NOMO-1 (cell line): ENCODE results near the gene GPD2.
A peak's percentile ranks its signal among the peaks of the same experiment; 100 is the strongest.

Source experiments
- DNase-seq, 2 experiments: peaks; one replicate each; lab custom pipeline; 2025; ENCODE audit not compliant: unreplicated experiment in 2 of 2; lab: John Stamatoyannopoulos, UW

Gene GPD2

DNA sequence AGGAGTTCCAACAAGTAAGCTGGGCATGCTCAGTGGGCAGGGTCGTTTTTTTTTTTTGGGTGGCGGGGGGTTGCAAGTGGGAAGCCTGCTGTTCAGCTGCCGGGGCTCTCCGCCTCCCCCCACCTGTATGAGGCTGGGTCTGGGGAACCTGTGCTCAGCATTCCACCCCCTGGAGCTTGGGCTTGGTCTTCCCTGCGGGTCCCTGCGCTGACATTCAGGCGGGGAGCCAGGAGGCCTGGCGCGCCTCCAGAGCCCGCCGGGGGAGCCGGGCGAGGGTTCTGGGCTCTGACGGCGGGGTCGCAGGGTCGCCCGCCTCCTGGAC, 822 bp upstream of the GPD2 start:
- no peak for DNase-seq

DNA sequence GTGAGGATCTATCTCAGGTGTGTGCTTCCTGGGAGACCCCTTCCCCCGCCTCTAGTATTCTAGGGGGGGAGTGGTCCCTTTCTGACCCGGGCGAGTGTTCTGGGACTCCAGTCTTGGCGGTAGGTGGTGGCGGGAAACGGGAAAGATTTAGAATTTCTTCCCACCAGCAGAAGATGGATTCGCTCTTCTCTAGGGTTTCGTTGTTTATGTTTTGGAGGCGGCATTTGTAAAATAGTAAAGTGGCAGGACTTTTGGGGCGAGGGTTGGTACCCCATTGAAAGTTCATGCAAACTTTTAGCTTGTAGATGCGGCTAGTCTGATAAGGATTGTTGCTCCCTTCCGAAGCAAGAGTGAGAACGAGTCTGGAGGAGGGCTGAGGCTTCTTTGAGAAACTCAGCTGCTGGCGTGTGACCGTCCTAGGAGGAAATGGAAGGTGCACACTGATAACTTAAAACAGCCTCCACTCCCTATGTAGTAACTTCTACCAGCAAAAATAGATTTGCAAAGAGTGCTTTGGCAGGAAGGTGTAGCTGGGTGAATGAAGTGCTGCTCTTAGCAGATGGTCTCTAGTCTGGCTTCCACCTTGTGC, 412 bp downstream of the GPD2 start:
- peak in 1 of 2 experiments; percentile 17 for DNase-seq

DNA sequence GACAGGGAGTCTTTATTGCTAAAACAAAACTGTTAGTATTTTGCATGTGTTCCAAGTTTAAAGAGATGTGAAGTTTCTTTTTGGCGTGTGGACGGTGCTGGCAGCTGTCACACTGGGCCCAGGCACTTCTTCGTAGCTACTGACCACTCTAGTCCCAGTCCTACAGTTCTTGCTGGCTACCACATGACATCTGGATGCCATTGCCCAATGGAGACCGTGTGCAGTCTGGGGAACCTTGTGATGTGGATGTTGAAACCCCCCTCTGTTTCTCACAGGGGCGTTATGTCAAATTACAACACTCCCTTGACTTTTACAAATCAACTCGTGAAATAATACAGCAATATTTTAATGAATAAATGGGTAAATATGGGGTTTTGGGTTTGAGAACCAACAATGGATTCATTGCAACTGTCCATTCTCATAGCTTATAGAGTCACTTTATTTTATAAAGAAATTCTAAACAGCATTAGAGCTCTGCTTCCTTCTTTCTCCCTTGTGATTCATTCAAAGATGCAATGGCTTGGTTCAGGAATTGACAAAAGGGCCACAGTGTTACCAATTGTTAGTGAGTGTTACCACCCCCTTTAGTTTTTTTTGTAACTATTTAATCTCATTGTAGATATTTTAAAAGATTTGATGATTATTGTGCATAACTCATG, 1.2 kb downstream of the GPD2 start:
- DNase-seq = peak; percentile 53 to 75

DNA sequence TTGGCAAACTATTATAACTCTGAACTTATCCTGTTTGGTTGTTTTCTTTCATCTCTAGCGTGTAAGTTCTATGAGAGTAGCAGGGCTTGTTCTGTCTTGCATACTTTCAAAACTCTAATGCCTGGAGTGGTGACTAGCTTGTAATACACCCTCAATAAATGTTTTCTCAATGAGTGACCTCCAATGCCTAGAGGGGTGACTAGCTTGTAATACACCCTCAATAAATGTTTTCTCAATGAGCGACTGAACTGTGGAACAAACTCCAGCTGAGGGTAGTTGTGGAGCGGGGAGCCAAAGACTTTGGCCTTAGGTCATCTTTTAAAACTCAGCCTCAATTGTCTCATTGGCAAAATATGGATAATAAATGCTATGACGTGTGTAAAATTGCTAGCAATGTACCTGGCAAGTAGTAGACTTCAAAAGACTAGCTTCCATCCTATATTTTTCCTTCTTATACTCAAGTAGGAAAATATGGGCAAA, 1.8 kb downstream of the GPD2 start:
- no peak for DNase-seq

DNA sequence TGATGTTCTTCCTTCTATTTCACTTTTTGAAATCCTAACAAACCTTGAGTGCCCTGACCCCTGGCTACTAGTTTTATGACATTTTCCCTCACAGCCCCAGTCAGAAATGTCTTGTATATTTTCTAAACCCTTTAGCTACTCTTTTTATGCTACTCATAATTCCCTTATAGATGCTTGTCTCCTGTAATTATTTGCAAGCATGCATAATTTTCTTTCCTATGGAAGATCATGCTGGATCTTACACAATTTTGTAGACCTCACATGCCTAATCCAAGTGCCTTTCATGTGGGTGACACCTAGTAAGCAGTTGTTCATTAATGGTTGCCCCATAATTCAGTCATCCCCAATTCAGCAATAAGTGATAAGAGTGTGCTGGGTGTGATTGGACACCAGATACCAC, 6.9 kb downstream of the GPD2 start:
- DNase-seq = no peak

DNA sequence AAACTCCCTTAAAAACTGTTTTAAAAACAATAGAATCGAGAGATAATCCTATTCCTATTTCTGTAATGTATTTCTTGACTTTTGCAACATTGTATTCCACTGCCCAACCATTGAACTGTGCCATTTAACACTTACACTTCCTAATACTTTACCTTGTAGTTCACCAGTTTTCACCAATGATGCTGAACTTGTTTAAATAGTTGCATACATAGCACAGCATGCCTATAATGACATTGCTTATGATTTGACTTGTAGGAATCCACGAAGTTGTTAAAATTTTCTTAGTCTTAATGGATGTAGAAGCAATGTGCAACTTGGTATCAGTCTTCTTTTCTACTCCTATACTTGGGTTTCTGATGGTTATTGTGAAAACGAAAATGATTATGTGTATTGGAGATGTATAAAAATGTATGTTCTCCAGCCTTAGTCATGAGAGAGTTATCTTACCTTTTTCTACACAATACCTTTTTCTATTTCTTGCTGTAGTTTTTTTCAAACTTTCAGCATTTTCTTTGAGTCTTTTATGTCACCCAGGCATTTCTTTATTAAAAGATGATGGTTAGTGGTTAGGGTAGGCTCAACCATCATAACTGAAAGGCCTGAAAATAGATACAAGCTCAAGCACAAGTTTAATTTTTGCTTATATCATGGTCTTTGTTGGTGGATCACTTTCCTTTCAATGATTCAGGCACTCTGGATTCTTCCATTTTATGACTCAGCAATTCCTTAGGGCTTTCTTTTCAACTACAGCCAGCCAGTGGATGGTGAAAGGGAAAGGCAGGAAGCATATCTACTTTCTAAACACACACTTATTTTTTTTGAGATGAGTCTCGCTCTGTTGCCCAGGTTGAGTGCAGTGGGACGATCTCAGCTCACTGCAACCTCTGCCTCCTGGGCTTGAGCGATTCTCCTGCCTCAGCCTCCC, 9.4 kb downstream of the GPD2 start:
- DNase-seq = no peak

DNA sequence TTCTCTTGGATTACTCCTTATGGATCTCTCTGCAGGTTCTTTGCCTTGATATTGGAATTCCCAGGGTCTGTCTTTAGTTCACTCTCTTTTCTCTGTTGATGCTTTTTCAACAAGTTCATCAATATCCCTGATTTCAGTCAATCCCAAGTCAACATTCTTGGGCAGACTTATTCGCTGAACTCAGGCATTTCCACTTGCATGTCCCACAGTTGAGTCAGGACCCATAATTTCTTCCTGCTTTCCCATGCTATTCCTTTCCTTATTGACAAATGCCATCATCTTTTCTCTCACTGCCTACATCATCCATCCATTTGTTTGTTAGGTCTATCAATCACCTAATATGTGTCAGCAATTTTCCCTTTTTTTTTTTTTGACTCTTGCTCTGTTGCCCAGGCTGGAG, 11.6 kb downstream of the GPD2 start:
- DNase-seq = no peak

DNA sequence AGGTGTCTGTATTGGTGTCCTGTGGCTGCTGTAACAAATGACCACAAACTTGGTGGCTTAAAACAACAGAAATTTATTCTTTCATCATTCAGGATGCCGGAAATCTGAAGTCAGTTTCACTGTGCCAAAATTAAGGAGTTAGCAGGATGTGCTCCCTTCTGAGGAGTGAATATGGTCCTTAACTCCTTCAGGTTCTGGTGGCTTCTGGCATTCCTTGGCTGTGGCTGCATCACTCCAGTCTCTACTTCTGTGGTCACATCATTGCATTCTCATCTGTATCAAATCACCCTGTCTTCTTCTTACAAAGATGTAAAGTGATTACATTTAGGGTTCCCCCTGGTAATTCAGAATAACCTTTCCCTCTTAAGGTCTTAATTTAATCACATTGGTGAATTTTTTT, 12.6 kb downstream of the GPD2 start:
- DNase-seq = no peak

DNA sequence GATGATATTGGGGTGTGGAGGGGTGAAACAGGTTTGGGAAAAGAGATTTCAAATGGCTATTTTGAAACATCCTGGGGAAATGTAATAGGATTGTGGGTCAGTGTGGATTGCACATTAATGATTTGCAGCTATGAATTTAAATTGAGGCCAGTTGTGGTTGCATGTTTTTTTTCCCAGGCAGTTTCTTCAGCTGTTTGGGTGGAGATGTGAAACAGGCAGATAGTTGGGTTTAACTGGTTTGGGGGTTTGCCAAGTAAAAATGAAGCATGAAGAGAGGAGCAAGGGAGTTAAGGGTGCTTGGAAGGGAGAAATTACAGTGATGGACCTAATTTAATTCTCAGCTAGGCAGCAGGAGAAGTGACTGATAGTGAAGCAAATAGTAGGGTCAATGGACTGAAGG, 16.8 kb downstream of the GPD2 start:
- DNase-seq = no peak

DNA sequence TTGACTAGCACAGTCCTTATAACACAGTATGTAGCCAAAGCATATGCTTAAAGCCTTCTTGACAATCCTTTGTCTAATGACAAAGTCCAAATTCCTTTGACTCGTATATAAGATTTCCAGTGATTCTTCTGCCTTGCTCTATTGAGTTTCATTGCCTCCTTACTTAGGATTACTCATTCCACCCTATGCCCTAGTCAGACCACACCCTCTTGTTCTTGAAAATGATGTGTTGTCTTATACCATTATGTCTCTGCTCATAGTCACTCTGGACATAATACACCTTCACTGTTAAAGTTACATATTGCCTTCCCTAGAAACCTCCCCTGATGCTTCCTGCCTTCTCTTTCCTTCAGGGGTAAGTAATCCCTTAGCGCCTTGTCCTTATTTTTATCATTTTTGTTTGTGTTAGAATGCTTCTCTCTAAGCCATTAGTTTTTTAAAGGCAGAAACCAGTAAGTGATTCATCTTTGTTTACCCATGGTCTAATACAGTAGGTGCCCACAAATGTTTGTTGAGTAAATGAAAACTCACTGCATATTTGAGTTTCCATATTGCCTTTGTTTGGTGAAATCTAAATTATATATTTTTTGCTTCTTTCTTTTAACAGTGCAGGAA, 19.3 kb downstream of the GPD2 start:
- no peak for DNase-seq

DNA sequence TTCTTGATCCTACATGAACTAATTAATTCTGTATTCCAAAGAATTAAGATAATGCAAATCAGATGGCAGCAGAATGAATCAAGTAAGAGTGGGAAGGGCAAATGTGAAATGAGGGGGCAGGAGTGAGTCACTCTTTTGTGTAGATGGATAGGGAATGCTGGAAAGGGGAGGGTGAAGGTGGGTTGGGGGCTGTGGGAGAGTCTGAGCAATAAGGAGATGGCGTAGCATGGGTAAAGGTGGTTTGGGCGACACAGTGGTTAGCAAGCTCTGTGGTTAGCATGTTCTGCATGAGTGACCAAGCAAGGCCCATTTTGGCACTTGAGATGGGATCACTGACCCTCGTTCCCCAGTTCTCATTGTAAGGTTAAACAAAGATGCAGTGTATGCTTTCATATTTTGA, 20.4 kb downstream of the GPD2 start:
- DNase-seq = no peak

DNA sequence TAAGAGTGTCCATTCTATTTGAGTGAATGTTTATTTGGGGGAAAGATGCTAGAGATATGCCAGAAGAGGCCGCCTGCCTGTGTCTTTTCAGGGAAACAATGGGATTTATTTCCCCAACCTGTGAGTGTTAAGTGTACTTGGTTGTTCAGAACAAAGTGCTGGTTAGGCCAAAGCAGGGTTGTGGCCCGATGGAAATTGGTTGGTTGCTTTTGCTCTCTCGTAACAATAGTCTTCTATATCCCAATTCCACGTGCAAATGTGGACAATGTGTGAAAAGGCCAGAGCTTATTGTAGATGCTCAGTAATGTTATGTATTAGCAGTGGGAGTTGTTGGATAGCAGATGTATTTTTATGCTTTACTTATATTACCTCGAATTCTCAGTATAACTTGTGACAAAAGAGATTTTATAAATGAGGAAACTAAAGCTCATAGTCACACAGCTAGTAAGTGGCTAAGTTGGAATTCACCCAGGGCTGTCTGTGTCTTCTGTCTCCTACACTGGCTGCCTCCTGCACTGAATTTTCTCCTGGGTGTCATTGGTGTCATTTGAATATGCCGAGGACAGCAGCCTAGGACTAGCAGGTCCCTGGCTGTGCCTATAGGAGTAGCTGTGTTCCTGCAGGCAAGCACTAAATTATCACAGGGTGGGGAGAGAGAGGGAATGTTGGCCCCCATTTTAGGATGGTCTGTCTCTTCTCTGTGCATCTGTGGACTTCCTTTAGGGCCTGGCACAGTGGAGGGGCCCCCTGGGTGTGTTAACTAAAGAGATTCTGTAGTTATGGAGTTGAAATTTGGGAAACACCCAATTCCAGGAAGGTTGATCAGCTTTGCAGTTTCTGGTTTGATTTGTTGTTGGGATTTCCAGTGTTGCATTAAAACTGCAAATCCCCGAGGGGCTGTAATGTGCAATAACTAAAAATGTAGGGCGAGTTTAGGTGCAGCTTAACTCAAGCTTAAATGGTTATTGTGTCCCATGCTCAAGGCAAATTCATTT, 21.6 kb downstream of the GPD2 start:
- DNase-seq = no peak

DNA sequence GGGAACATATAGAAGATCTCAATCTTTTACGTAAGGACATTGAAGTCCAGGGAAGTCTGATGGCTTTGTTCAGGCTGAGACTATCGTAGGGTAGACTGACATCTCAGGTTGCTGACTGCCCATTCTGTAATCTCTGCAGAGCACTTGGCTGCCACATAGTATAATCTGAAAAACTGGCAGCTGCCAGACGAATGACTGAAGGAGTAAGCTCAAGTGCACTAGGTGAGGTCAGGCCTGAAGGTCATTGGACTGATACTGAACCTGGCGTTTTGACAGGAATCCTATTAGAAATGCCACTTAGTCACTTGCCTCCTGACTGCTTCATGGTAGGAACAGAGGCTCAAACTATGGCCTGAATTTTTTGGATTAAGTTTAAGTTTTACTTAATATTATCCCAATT, 23.5 kb downstream of the GPD2 start:
- DNase-seq = no peak

DNA sequence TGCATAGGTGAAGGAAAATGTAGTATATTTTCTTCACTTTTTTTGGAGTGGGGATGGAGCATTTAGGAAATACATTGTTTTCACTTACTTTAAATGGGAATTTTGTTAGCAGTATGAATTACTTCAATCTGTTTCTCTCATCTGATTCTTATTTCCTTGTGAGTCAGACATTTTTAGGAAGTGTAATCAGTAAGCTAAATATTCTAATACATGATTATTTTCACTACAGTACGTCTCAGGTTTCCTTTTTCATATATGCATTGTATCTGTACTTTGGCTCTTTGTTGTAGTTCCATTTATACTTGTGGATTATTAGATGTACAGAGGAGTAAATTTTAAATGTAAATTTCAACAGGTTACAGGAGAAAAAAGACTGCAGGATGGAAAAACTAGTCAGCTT, 27.9 kb downstream of the GPD2 start:
- DNase-seq = no peak

DNA sequence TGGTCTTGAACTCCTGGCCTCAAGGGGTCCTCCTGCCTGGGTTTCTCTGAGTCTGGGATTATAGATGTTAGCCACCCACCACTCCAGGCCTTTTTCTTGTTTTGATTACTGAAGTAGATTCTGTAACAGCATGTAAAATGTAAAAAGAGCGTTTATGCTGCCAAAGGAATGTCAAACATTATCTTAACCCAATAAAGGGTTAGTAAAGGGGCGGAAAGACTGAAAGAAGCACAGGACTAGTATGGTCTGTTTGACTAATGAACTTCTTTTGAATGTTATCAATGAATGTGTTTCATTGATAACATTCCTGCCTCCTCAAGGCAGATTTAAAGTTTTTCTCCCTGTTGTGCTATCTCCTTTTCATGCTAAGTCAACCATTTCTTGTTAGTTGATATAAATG, 29.4 kb downstream of the GPD2 start:
- no peak for DNase-seq

DNA sequence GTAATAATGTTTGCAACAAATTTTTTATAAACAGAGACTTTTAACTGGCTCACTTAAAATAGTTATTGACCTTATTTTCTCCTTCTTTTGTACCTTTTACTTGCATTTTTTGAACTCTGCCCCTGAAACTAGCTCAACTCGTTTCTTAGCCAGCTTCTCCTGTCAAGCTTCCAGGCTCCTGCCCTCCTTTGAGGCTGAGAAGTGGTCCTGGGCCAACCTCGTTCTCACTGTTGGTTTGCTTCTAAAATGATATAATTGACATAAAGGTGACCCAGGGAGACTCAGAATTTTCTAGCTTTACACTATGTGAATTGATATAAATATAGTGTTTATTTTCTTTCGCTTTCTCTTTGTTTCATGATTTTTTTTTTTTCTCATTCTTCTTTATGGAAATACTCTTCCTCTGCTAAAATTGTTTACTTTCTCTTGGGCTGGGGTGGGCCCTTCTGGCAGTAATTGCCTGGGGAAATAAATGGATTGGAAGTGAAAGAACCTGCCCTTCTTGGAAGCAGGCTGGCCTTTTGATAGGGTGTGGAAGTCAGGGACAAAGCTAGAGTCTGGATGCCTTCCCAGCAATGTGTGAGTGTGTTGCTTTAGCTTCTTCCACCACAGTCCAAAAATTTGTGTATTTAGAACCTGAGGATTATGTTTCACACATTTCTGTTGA, 30.7 kb downstream of the GPD2 start:
- DNase-seq = no peak

DNA sequence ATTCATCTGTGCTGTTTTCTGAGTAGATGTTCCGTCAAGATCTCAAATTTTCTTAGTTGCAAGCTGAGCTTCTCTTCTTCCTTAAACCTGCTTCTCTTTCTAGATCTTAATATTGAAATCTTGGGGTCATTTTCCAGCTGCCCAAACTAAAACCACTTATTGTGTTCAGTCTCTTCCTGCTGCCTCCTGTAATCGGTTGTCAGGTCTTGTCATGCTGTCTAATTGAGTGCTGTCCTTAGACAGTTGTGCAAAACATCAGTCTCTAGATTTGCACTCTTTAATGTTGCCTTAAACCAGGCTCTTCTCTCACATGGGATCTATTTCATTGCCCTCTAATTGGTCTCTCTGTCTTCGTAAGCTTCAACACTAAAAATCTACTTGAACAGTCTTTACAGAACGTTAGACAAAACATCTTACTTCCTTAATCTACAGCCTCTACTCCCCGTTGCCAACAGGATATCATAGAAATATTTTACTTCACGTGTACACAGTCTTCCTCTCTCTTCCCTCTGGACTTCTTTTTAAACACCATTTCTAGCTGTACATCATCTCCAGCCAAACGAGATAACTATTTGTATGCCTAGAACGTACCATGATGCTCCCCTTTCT, 34.9 kb downstream of the GPD2 start:
- DNase-seq = peak in 1 of 2 experiments; percentile 65

DNA sequence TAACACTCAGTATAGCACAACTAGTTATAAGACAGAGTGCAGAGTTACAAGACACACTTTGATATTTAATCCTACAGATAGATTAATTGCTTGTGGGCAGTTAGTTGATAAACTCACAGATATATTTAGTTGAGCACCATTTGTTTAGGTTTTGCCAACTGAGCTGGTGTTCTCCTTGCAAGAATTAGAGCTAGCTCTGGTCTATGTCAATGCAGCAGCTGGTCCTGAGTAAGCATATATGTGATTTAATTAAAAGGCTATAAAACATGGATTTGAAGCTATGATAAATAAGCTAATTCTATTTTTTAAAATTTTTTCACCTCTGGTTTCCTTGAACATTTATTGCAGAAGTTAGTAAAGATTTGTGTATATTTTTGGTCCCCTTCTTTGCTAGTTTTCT, 35.6 kb downstream of the GPD2 start:
- no peak for DNase-seq

DNA sequence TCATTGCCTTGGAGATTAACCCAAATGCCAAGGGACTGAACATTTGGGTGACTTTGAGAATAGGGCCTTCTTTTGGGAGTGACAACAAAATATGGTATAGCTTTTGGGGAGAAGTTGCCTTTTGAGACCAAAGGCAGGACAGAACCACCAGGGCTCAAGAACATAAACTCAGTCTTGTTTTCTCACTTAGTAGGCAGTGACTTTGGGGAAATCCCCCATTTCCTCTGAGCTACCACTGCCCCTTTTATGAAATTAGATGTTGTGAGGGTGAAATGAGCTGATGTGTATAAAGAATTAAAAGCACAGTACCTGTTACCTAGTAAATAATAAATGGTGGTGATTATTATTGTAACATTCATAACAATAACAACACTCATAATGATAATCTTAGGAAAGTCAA, 36.5 kb downstream of the GPD2 start:
- no peak for DNase-seq
